Cardiac septum (tissue), 1 donor: ENCODE data around the gene PLAC1. TPM values are rescaled to one million over a fixed set of nuclear protein-coding genes. Genes with fewer than 3 reads are reported as not detected.

ENCODE experiments used
- DNase-seq: peaks from one replicate; pipeline ENCODE4 v3.0.0-alpha.2; 2020; ENCODE audit warnings: low spot score
- intact Hi-C: fragments of 100-400 bp; cut with DNase I; formaldehyde crosslinking; loops from one replicate; pipeline ENCODE4 v1.14.0; 2022
- total RNA-seq: library from RNA; stranded (reverse); fragmentation: NEBNext Ultra II Directional; extraction: Animal tissue kit (Norgen Biotek cat#: 25700); gene quantifications from one replicate; pipeline ENCODE4 v1.2.1, GENCODE V29; 2021
- donor health status: DM: no; HTN: no; CAD: no.

Gene PLAC1
- total RNA-seq, 1 donor from 2014 or later, result not detected

DNA sequence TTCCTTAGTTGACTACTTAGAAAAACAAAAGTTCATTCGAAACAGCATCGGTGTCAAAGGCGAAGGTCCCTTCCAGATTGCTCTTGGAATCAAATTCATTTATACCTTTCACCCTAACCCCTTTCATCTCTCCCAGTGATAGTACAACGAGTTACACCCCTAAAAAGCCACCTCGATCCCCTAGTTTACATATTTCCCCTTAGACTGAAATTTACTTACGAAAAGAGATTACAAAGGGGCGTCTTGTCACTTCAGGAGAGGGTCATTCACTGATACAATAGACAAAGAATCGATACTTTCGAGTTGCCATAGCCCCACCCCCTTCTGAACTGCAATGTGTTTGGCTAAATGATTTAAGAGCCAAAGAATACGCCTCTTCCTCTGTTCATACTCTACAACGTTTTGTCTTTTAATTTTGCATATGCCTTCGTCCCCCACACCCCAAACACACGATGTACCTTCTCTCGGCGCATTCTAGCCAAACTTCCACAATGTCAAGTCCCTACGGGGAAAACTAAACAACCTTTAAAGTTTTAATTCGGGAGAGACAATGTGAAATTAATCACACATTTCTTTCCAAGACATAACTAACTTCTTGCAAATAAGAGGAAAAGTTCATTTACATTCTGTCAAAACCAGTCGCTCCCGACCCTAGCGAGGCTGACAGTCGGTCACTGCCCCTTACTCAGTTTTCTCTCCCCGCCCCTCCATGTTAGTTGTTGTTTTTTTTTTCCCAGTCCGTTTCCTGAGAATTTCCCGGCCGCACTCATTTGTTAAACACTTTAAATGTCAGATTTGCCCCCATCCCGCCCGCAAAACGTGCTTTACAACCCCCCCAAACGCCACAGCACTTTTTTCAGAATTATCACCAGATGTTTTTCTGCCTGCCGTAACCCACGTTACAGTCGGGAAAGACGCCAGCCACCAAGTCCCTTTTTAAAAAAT is 109.7 kb downstream of the PLAC1 start:
- no peak for DNase-seq
- intact Hi-C loops, result no loop called here

GRCh38 chrX:134547047-134547679 is 111.1 kb downstream of the PLAC1 start:
- no peak for DNase-seq

DNA sequence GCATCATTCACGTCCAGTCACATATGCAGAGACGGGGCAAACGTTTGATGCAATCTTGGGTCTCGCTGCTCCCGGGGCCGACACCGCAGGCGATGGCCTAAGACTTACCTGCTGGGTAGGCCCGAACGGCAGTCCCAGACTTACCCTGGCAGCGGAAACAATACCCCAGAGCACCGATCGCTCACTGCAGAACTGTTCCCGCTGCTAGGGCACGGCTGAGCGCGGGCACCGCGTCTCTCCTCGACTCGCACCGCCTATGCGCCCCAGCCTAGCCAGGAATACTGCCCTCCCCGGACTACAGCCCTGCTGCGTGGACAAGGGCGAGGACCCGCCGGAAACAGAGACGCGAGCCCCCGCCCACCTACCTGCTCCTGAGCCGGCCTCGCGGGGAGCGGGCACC is 112.1 kb downstream of the PLAC1 start:
- intact Hi-C loops, result no loop called here
- no peak for DNase-seq

More at GRCh38 chrX:134547047-134547679, 111.1 kb downstream of the PLAC1 start:
- intact Hi-C loops, result no loop called here

GRCh38 chrX:134545510-134545909 is 112.8 kb downstream of the PLAC1 start:
- intact Hi-C loops, result no loop called here
- no peak for DNase-seq

DNA sequence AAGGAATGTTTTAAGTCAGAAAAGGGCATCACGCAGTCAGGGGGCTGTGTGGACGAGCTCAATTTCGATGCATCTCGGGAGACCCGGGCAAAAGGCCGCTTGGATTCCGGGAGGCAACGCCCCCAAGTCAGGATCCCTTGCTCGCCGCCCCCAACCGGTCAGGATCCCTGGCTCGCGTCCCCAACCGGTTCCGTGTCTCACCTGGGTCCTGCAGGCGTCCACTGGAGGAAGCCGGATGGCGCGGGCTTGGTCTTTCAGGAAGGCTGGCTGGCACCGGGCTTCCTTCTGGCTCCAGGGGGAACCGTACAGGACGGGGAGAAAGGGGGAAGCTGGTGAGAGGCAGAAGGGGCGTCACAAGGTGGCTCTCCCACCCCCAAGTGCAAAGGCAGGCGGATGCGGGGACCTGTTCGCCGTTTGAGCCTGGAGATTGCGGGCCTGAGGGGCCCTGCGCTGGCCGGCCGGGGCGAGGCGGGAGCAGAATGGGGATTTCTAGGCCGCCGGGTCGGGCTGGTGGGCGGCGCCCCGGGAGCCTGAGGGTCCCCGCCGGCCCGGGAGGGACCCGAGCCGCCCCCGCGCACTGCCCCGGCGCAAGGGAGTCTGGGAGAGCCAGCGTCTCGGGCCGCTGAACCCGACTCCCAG is 113.6 kb downstream of the PLAC1 start:
- DNase-seq, result no peak
- intact Hi-C loops, result no loop called here

- no peak for DNase-seq
- intact Hi-C loops, result no loop called here
Measured at GRCh38 chrX:134544135-134544512, 114.1 kb downstream of the PLAC1 start.

DNA sequence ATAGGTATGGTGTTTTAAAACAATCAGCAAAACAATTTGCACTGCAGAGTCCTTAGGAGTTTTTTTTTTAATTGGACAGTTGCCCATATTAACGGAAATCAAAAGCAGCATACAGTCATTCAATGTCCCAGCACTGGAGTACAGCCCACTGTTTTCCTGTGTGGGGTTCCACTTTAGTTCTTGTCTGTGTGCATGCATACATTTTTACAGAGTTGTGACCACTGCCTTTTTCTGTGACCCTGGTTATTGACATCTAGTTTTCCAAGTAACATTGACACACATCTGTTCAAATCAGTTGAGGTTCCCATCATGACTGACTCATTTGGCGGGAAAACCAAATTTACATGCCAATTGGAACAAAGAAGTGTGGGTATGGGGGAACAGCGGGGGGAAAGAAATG is 115.0 kb downstream of the PLAC1 start:
- no peak for DNase-seq
- intact Hi-C loops, result no loop called here

GRCh38 chrX:134542485-134542884 is 115.8 kb downstream of the PLAC1 start:
- no peak for DNase-seq
- intact Hi-C loops, result no loop called here

DNA sequence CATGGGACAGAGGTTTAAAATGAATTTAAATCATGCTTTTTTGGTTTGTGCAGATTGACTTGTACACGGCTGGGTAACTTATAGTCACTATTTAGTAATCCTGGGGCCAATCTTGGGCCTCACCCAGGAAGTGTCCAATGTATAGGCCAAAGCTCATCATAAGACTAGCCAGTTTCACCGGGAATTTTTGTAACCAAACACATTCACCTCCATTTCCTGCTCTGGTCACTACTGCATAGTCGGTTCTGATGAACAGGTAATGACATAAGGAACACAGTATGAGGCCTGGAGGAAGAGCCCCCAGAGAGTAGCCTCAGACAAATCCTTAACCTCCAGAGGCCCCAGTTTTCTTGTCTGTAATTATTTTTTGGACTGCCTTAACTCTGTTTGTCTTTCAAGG is 116.4 kb downstream of the PLAC1 start:
- DNase-seq, result no peak
- intact Hi-C loops, result no loop called here

GRCh38 chrX:134538316-134538715 is 120.0 kb downstream of the PLAC1 start:
- DNase-seq, result no peak
- intact Hi-C loops, result no loop called here

DNA sequence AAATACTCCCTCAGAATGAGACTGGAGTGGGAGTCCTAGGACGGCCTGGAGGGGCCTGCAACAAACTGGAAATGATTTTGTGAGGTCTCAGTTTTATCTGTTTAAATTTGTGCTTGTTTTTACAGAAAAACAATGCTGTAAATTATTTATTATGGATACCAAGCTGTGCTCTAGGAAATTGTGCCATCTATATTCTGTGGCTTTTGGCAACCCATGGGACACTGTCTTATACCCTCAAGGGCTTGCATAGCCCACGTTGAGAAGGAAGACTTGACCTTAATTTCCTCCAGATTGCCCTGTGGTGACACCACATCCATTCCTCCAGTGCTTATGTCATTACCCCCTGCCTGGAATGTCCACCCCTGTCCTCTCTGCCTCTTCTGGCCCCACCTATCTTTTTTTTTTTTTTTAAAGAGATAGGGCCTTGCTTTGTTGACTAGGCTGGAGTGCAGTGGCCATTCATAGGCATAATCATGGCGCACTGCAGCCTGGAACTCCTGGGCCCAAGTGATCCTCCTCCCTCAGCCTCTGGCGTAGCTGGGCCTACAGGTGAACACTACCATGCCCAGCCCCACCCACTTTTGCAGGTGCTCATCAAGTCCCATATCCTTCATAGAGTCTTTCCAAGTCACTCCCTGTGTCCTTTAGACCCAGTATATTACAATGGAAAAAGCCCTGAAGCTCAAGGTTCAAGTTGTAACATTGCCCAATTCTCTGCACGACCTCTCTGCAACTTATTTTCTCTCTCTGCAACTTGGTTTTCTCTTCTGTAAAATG is 120.9 kb downstream of the PLAC1 start:
- intact Hi-C loops, result no loop called here
- DNase-seq, result no peak

- intact Hi-C loops, result no loop called here
- DNase-seq, result no peak
Measured at GRCh38 chrX:134533952-134534351, 124.3 kb downstream of the PLAC1 start.

DNA sequence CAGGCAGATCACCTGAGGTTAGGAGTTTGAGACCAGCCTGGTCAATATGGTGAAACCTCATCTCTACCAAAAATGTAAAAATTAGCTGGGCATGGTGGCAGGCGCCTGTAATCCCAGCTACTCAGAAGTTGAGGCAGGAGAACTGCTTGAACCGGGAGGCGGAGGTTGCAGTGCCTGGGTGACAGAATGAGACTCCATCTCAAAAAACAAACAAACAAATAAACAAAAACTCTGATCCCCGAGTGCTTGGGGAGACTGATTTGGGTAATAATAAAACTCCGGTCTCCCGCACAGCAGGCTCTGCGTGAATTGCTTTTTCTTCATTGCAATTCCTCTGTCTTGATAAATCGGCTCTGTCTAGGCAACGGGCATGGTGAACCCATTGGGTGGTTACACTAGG is 124.9 kb downstream of the PLAC1 start:
- no peak for DNase-seq
- intact Hi-C loops, result no loop called here

- intact Hi-C loops, result no loop called here
- peak; percentile 66 for DNase-seq
Measured at GRCh38 chrX:134530845-134531244, 127.4 kb downstream of the PLAC1 start.

GRCh38 chrX:134529481-134529880 is 128.8 kb downstream of the PLAC1 start:
- DNase-seq, result no peak
- intact Hi-C loops, result loop anchor here (10.0 kb wide), 1 partner anchor 135 kb away; no protein-coding TSS in a partner anchor

- intact Hi-C loops, result loop anchor here (10.0 kb wide), 1 partner anchor 136 kb away; no protein-coding TSS in a partner anchor
Measured at GRCh38 chrX:134528960-134529359, 129.3 kb downstream of the PLAC1 start.

GRCh38 chrX:134526399-134526798 is 131.9 kb downstream of the PLAC1 start:
- intact Hi-C loops, result loop anchor here (10.0 kb wide), 1 partner anchor 138 kb away; no protein-coding TSS in a partner anchor
- no peak for DNase-seq

More at GRCh38 chrX:134528960-134529359, 129.3 kb downstream of the PLAC1 start:
- DNase-seq, result no peak

- intact Hi-C loops, result loop anchor here (10.0 kb wide), 1 partner anchor 140 kb away; no protein-coding TSS in a partner anchor
- no peak for DNase-seq
Measured at GRCh38 chrX:134525086-134525792, 133.0 kb downstream of the PLAC1 start.

- no peak for DNase-seq
- intact Hi-C loops, result loop anchor here (10.0 kb wide), 1 partner anchor 141 kb away; no protein-coding TSS in a partner anchor
Measured at GRCh38 chrX:134524181-134524580, 134.1 kb downstream of the PLAC1 start.
